ENCODE measurements around the gene PLD3.

DNA sequence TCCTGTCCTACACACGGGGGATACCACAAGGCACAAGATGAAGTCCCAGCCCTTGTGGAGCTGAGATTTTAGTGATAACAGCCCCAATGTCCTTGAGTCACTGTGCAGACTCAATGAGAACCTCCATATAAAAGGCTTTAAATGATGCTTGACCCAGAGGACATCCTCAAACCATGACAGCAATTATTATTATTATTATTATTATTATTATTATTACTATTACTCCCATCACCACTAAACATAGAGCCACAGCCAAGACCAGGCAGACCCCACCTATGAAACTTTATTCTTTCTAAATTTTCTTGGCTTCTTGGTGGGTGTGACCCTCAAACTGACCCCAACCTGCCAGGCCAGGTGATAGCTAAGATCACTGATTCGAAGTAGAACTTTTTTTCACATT lies 11.4 kb upstream of the PLD3 start:
- TF ChIP-seq GATA2 (IDR thresholded peaks at IDR 0.05; ENCODE audit: low read depth, low read length) (no peak), GATA3 (IDR thresholded peaks at IDR 0.05; ENCODE audit: low read depth, low read length) (no peak)
